ENCODE data around the gene LDLRAD3. TPM values are rescaled to one million over a fixed set of nuclear protein-coding genes. Genes with fewer than 3 reads are reported as not detected.

LDLRAD3 gene
- polyA plus RNA-seq, 3 donors: 7.3 to 14.1 (median 10.4) TPM

- peaks cover 0 to 6% (median 2%) of the 10 kb centered on the region in 7 donors for H3K9me3 Mint-ChIP-seq
- WGBS (ENCODE audit: insufficient coverage): 100% methylated on average over 2 of the region's 4 CpGs
Measured at GRCh38 chr11:36240801-36241200, 296.9 kb downstream of the LDLRAD3 start.

GRCh38 chr11:36241497-36241896, 297.6 kb downstream of the LDLRAD3 start:
- H3K79me2 ChIP-seq (ENCODE audit: insufficient read depth, low read length): no peaks in the 10 kb centered on the region
- peak overlapping the region in 1 of 7 donors; percentile 36 for H3K27ac Mint-ChIP-seq
- DNase-seq: peak in 1 of 3 donors; percentile 6
- no peak overlapping the region for H3K27ac ChIP-seq (ENCODE audit: low read depth in 1 of 2, low read length in 2 of 2)
- no peak overlapping the region for H3K9ac ChIP-seq (ENCODE audit: insufficient read depth, low read length, poor library complexity, severe bottlenecking)
- H3K27me3 Mint-ChIP-seq (ENCODE audit: low read depth in 3 of 3): peaks cover 2 to 8% (median 6%) of the 10 kb centered on the region in 3 donors
- intact Hi-C loops (cut with micrococcal nuclease): loop anchor here in 1 of 2 donors (10.0 kb wide), 1 partner anchor 137 kb away; no protein-coding TSS in a partner anchor
- no peaks in the 10 kb centered on the region for H3K9me3 ChIP-seq (replicated peaks in 1 of 2; ENCODE audit: control insufficient read depth in 1 of 2, insufficient read depth in 1 of 2, low read length in 2 of 2)
- H3K4me1 ChIP-seq (ENCODE audit: control insufficient read depth in 1 of 2, insufficient read depth in 2 of 2, low read length in 2 of 2): no peaks in the 10 kb centered on the region
- peaks cover 2 to 4% of the 10 kb centered on the region in 2 donors for H3K27me3 ChIP-seq (ENCODE audit: control insufficient read depth in 2 of 2, insufficient read depth in 2 of 2, low read length in 2 of 2)
- no peaks in the 10 kb centered on the region for H3K36me3 ChIP-seq (replicated peaks in 1 of 2; ENCODE audit: control insufficient read depth in 1 of 2, insufficient read depth in 2 of 2, low read length in 2 of 2)
- no peak overlapping the region for H3K4me3 ChIP-seq (replicated peaks in 1 of 3; ENCODE audit: low read depth in 2 of 3, low read length in 3 of 3)
- no CpG with 5 or more reads among the region's 1 CpG for WGBS (ENCODE audit: insufficient coverage)
- H3K4me3 Mint-ChIP-seq: no peak overlapping the region
- TF ChIP-seq CTCF (IDR thresholded peaks at IDR 0.05): no peak
- H3K4me1 Mint-ChIP-seq: peaks cover 2% of the 10 kb centered on the region
- peaks cover 0 to 6% (median 2%) of the 10 kb centered on the region in 7 donors for H3K9me3 Mint-ChIP-seq
- H4K20me1 ChIP-seq (ENCODE audit: insufficient read depth, low read length): no peaks in the 10 kb centered on the region
- peaks cover 0 to 5% of the 10 kb centered on the region in 2 donors for H3K36me3 Mint-ChIP-seq
- H2AFZ ChIP-seq (ENCODE audit: insufficient read depth, low read depth, low read length, poor library complexity, severe bottlenecking): no peak overlapping the region
- no peak overlapping the region for H3K4me2 ChIP-seq (replicated peaks; ENCODE audit: extremely low read depth, low read length, poor library complexity, severe bottlenecking)

More at GRCh38 chr11:36240801-36241200, 296.9 kb downstream of the LDLRAD3 start:
- Histone ChIP-seq H3K4me3 (replicated peaks in 1 of 3; ENCODE audit: low read depth in 2 of 3, low read length in 3 of 3) (no peak overlapping the region), H3K9ac (ENCODE audit: insufficient read depth, low read length, poor library complexity, severe bottlenecking) (no peak overlapping the region), H3K4me2 (replicated peaks; ENCODE audit: extremely low read depth, low read length, poor library complexity, severe bottlenecking) (no peak overlapping the region), H4K20me1 (ENCODE audit: insufficient read depth, low read length) (no peaks in the 10 kb centered on the region), H3K36me3 (replicated peaks in 1 of 2; ENCODE audit: control insufficient read depth in 1 of 2, insufficient read depth in 2 of 2, low read length in 2 of 2) (no peaks in the 10 kb centered on the region), H3K27me3 (ENCODE audit: control insufficient read depth in 2 of 2, insufficient read depth in 2 of 2, low read length in 2 of 2) (no peaks in the 10 kb centered on the region), H2AFZ (ENCODE audit: insufficient read depth, low read depth, low read length, poor library complexity, severe bottlenecking) (no peak overlapping the region), H3K4me1 (ENCODE audit: control insufficient read depth in 1 of 2, insufficient read depth in 2 of 2, low read length in 2 of 2) (no peaks in the 10 kb centered on the region), H3K27ac (ENCODE audit: low read depth in 1 of 2, low read length in 2 of 2) (no peak overlapping the region), H3K9me3 (replicated peaks in 1 of 2; ENCODE audit: control insufficient read depth in 1 of 2, insufficient read depth in 1 of 2, low read length in 2 of 2) (no peaks in the 10 kb centered on the region), H3K79me2 (ENCODE audit: insufficient read depth, low read length) (no peaks in the 10 kb centered on the region)
- no peak overlapping the region for H3K27ac Mint-ChIP-seq
- H3K4me1 Mint-ChIP-seq: peaks cover 2% of the 10 kb centered on the region
- no peak for DNase-seq
- peaks cover 2 to 7% (median 7%) of the 10 kb centered on the region in 3 donors for H3K27me3 Mint-ChIP-seq (ENCODE audit: low read depth in 3 of 3)
- peaks cover 0 to 5% of the 10 kb centered on the region in 2 donors for H3K36me3 Mint-ChIP-seq
- H3K4me3 Mint-ChIP-seq: no peak overlapping the region
- intact Hi-C loops (cut with micrococcal nuclease): loop anchor here in 1 of 2 donors (10.0 kb wide), 1 partner anchor 136 kb away; no protein-coding TSS in a partner anchor
- no peak for TF ChIP-seq CTCF (IDR thresholded peaks at IDR 0.05)
